HEK293 (cell line): ENCODE measurements around the gene PPP1R10.

Source experiments
- CTCF ChIA-PET: fragments of 350-600 bp; formaldehyde crosslinking; extraction: SDS; loops from one replicate; lab custom pipeline; 2021; ENCODE audit warnings: antibody characterized with exemption; lab: Yijun Ruan, JAX
- POLR2A ChIA-PET: fragments of 300-600 bp; formaldehyde crosslinking; extraction: SDS; loops from one replicate; lab custom pipeline; 2020; ENCODE audit warnings: antibody characterized with exemption, inconsistent platforms; lab: Yijun Ruan, JAX
- H3K27ac ChIP-seq: fragments of 200-500 bp; sonication (Bioruptor generic); 2 replicates; pipeline ENCODE4 v1.5.1; 2014; ENCODE audit warnings: low read depth, low read length, control low read depth, inconsistent platforms; ENCODE audit errors: extremely low read depth
- H3K36me3 ChIP-seq, 2 experiments: fragments of 200-500 bp in 1 of 2; sonication (Bioruptor generic) in 1 of 2; 1 replicate in 1 of 2; 2 replicates in 1 of 2; pipeline ENCODE4 v1.5.1; 2014 to 2017; ENCODE audit warnings: inconsistent platforms in 2 of 2, low read length in 2 of 2; ENCODE audit not compliant: control insufficient read depth in 2 of 2, insufficient read depth in 1 of 2
- H3K4me1 ChIP-seq: fragments of 200-500 bp; sonication (Bioruptor generic); 2 replicates; pipeline ENCODE4 v1.5.1; 2014; ENCODE audit warnings: mild to moderate bottlenecking, low read length, inconsistent platforms; ENCODE audit not compliant: control insufficient read depth, insufficient read depth
- H3K4me3 ChIP-seq: 2 replicates; pipeline ENCODE4 v1.5.1; 2011; ENCODE audit warnings: low read depth, mild to moderate bottlenecking, control low read depth, low read length, moderate library complexity
- H3K9me3 ChIP-seq: fragments of 200-500 bp; sonication (Bioruptor generic); 2 replicates; pipeline ENCODE4 v1.5.1; 2014; ENCODE audit warnings: low read depth, low read length, inconsistent platforms; ENCODE audit not compliant: control insufficient read depth, insufficient read depth
- BCL11B ChIP-seq: fragments of 450-650 bp; formaldehyde crosslinking; IDR thresholded peaks from 2 replicates; pipeline ENCODE4 v1.5.1; 2016; ENCODE audit warnings: low read depth, missing biosample characterization, missing genetic modification characterization
- BCL6B ChIP-seq: fragments of 450-650 bp; formaldehyde crosslinking; IDR thresholded peaks from 2 replicates; pipeline ENCODE4 v1.5.1; 2017; ENCODE audit warnings: missing biosample characterization, missing genetic modification characterization
- GLIS2 ChIP-seq: fragments of 450-650 bp; formaldehyde crosslinking; IDR thresholded peaks from 2 replicates; pipeline ENCODE4 v1.5.1; 2016; ENCODE audit warnings: missing biosample characterization, missing genetic modification characterization
- RBAK ChIP-seq: fragments of 450-650 bp; formaldehyde crosslinking; IDR thresholded peaks from 2 replicates; pipeline ENCODE4 v1.5.1; 2016; ENCODE audit warnings: missing biosample characterization, missing genetic modification characterization
- SCRT1 ChIP-seq: fragments of 450-650 bp; formaldehyde crosslinking; IDR thresholded peaks from 2 replicates; pipeline ENCODE4 v1.5.1; 2016; ENCODE audit warnings: missing biosample characterization, missing genetic modification characterization, borderline replicate concordance
- SP7 ChIP-seq: fragments of 450-650 bp; formaldehyde crosslinking; IDR thresholded peaks from 2 replicates; pipeline ENCODE4 v1.5.1; 2016; ENCODE audit warnings: missing biosample characterization, missing genetic modification characterization
- ZBTB20 ChIP-seq: fragments of 450-650 bp; formaldehyde crosslinking; IDR thresholded peaks from 2 replicates; pipeline ENCODE4 v1.5.1; 2016; ENCODE audit warnings: missing biosample characterization, missing genetic modification characterization
- ZBTB21 ChIP-seq: fragments of 450-650 bp; formaldehyde crosslinking; IDR thresholded peaks from 2 replicates; pipeline ENCODE4 v1.5.1; 2017; ENCODE audit warnings: missing biosample characterization, missing genetic modification characterization
- ZFHX2 ChIP-seq: fragments of 450-650 bp; formaldehyde crosslinking; conservative IDR thresholded peaks from 2 replicates; pipeline ENCODE4 v1.5.1; 2016; ENCODE audit warnings: missing biosample characterization, missing genetic modification characterization
- ZFP3 ChIP-seq: fragments of 450-650 bp; formaldehyde crosslinking; IDR thresholded peaks from 2 replicates; pipeline ENCODE4 v1.5.1; 2016; ENCODE audit warnings: low read depth, missing biosample characterization, missing genetic modification characterization
- ZNF155 ChIP-seq: fragments of 450-650 bp; formaldehyde crosslinking; IDR thresholded peaks from 2 replicates; pipeline ENCODE4 v1.5.1; 2016; ENCODE audit warnings: missing biosample characterization, missing genetic modification characterization
- ZNF169 ChIP-seq: fragments of 450-650 bp; formaldehyde crosslinking; IDR thresholded peaks from 2 replicates; pipeline ENCODE4 v1.5.1; 2016; ENCODE audit warnings: missing biosample characterization, missing genetic modification characterization
- ZNF292 ChIP-seq: fragments of 450-650 bp; formaldehyde crosslinking; IDR thresholded peaks from 2 replicates; pipeline ENCODE4 v1.5.1; 2016; ENCODE audit warnings: low read depth, missing biosample characterization, missing genetic modification characterization, borderline replicate concordance
- ZNF302 ChIP-seq: fragments of 450-650 bp; formaldehyde crosslinking; IDR thresholded peaks from 2 replicates; pipeline ENCODE4 v1.5.1; 2016; ENCODE audit warnings: missing biosample characterization, missing genetic modification characterization, low read depth
- ZNF341 ChIP-seq: fragments of 450-650 bp; formaldehyde crosslinking; IDR thresholded peaks from 2 replicates; pipeline ENCODE4; 2016; ENCODE audit warnings: low read depth, missing biosample characterization, missing genetic modification characterization
- ZNF354C ChIP-seq: fragments of 450-650 bp; formaldehyde crosslinking; IDR thresholded peaks from 2 replicates; pipeline ENCODE4 v1.5.1; 2016; ENCODE audit warnings: missing biosample characterization, missing genetic modification characterization, low read depth, borderline replicate concordance
- ZNF391 ChIP-seq: fragments of 450-650 bp; formaldehyde crosslinking; IDR thresholded peaks from 2 replicates; pipeline ENCODE4 v1.5.1; 2016; ENCODE audit warnings: low read depth, missing biosample characterization, missing genetic modification characterization, borderline replicate concordance
- ZNF416 ChIP-seq: fragments of 450-650 bp; formaldehyde crosslinking; IDR thresholded peaks from 2 replicates; pipeline ENCODE4 v1.5.1; 2016; ENCODE audit warnings: missing biosample characterization, missing genetic modification characterization
- ZNF426 ChIP-seq: fragments of 450-650 bp; formaldehyde crosslinking; IDR thresholded peaks from 2 replicates; pipeline ENCODE4 v1.5.1; 2017; ENCODE audit warnings: missing biosample characterization, missing genetic modification characterization, mild to moderate bottlenecking, inconsistent platforms, moderate library complexity
- ZNF488 ChIP-seq: fragments of 450-650 bp; formaldehyde crosslinking; IDR thresholded peaks from 2 replicates; pipeline ENCODE4 v1.5.1; 2016; ENCODE audit warnings: missing biosample characterization, missing genetic modification characterization
- ZNF561 ChIP-seq: fragments of 450-650 bp; IDR thresholded peaks from 2 replicates; pipeline ENCODE4 v1.5.1; 2018; ENCODE audit warnings: missing biosample characterization, missing genetic modification characterization, borderline replicate concordance
- ZNF585B ChIP-seq: fragments of 450-650 bp; formaldehyde crosslinking; IDR thresholded peaks from 2 replicates; pipeline ENCODE4 v1.5.1; 2016; ENCODE audit warnings: missing biosample characterization, missing genetic modification characterization
- ZNF626 ChIP-seq: fragments of 450-650 bp; sonication (Bioruptor Pico); formaldehyde crosslinking; IDR thresholded peaks from 2 replicates; pipeline ENCODE4 v1.5.1; 2018; ENCODE audit warnings: missing biosample characterization, missing genetic modification characterization, inconsistent platforms
- TF ChIP-seq, protein P1 (sequence below): fragments of 450-650 bp; formaldehyde crosslinking; conservative IDR thresholded peaks from 2 replicates; pipeline ENCODE4 v1.5.1; 2016; ENCODE audit warnings: low read depth, missing biosample characterization, missing genetic modification characterization
- TF ChIP-seq, protein P2 (sequence below): fragments of 450-650 bp; formaldehyde crosslinking; IDR thresholded peaks from 2 replicates; pipeline ENCODE4 v1.5.1; 2016; ENCODE audit warnings: missing biosample characterization, missing genetic modification characterization, low read depth

The PPP1R10 gene

DNA sequence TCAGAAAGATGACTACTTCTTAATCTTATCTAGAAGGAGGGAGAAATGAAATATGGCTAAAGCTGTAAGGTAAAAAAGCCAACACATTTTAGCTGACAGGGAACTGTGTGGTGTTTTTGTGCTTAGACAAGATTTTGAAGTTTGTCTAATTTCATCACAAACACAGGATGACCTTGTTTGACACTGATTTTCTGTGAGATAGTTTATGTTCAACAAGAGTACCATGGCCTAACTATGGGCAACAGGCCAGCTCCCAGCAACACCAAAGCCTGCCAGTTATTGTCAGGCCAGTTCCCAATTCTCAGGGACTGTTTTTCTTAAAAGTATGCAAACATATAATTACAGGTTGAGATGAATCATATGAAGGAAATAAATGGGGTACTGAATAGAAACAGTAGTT is 51.3 kb downstream of the PPP1R10 start:
- CTCF ChIA-PET: interaction anchor here (1.0 to 4.1 kb wide), 7 partner anchors 8 to 156 kb away, joined by 3 to 29 read pairs (median 4); partner anchors contain the start of genes DHX16 and PRR3
- H3K27ac ChIP-seq: no peak overlapping the region
- no peaks in the 10 kb centered on the region for H3K9me3 ChIP-seq
- H3K36me3 ChIP-seq: peaks cover 0 to 25% of the 10 kb centered on the region in 2 experiments; a peak in 1 of 3 replicates
- POLR2A ChIA-PET: interaction anchor here (0.6 to 0.7 kb wide), 3 partner anchors 10 to 151 kb away, joined by 4 to 7 read pairs (median 5); partner anchors contain the start of genes GNL1, MDC1 and PPP1R10
- TF ChIP-seq ZNF341 (tag by site-specific recombination): no peak
- TF ChIP-seq ZNF354C (tag by site-specific recombination): no peak
- TF ChIP-seq SP7 (tag by site-specific recombination): peak; percentile 75; the same call in 1 of the 2 replicates
- no peak for TF ChIP-seq ZNF585B
- no peak for TF ChIP-seq ZNF488 (tag by site-specific recombination)
- no peak overlapping the region for H3K4me3 ChIP-seq
- H3K4me1 ChIP-seq: peaks cover 2% of the 10 kb centered on the region; the same call in 1 of the 2 replicates

DNA sequence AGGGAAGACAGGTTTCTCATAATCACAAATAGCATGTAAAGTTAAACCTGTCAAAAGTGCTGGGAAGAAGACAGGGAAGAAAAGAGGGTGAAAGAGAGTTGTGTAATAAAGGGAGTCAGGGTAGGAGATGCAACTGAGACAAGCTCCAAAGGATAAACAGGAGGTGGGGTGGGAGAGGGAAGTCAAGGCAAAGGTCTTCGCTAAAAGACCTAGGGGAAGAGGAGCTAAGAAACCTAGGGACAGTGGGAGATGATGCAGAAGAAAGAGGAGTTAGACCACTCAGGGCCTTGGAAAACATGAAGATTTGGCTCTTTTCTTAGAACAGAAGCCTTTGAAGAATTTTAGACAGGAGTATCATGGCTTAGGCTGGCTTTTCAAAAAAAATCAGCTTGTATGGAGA is 52.9 kb downstream of the PPP1R10 start:
- POLR2A ChIA-PET: interaction anchor here (0.6 to 1.3 kb wide), 4 partner anchors 19 to 51 kb away, joined by 3 to 8 read pairs (median 4); no protein-coding TSS in a partner anchor
- CTCF ChIA-PET: interaction anchor here (0.8 to 4.1 kb wide), 3 partner anchors 13 to 23 kb away, joined by 3 to 29 read pairs (median 16); no protein-coding TSS in a partner anchor

More for the DNA sequence above, 52.9 kb downstream of the PPP1R10 start:
- Histone ChIP-seq H3K36me3 (peaks cover 2 to 29% of the 10 kb centered on the region in 2 experiments; a peak in 2 of 3 replicates), H3K9me3 (no peaks in the 10 kb centered on the region), H3K4me1 (no peaks in the 10 kb centered on the region), H3K4me3 (no peak overlapping the region), H3K27ac (0 out of 2 replicates have a peak overlapping the region, but pooled peaks have one; percentile 7)
- no peak for TF ChIP-seq ZFP3 (tag by site-specific recombination)
- TF ChIP-seq ZFHX2 (tag by site-specific recombination): no peak
- TF ChIP-seq ZNF391 (tag by site-specific recombination): no peak
- TF ChIP-seq, protein P1, sequence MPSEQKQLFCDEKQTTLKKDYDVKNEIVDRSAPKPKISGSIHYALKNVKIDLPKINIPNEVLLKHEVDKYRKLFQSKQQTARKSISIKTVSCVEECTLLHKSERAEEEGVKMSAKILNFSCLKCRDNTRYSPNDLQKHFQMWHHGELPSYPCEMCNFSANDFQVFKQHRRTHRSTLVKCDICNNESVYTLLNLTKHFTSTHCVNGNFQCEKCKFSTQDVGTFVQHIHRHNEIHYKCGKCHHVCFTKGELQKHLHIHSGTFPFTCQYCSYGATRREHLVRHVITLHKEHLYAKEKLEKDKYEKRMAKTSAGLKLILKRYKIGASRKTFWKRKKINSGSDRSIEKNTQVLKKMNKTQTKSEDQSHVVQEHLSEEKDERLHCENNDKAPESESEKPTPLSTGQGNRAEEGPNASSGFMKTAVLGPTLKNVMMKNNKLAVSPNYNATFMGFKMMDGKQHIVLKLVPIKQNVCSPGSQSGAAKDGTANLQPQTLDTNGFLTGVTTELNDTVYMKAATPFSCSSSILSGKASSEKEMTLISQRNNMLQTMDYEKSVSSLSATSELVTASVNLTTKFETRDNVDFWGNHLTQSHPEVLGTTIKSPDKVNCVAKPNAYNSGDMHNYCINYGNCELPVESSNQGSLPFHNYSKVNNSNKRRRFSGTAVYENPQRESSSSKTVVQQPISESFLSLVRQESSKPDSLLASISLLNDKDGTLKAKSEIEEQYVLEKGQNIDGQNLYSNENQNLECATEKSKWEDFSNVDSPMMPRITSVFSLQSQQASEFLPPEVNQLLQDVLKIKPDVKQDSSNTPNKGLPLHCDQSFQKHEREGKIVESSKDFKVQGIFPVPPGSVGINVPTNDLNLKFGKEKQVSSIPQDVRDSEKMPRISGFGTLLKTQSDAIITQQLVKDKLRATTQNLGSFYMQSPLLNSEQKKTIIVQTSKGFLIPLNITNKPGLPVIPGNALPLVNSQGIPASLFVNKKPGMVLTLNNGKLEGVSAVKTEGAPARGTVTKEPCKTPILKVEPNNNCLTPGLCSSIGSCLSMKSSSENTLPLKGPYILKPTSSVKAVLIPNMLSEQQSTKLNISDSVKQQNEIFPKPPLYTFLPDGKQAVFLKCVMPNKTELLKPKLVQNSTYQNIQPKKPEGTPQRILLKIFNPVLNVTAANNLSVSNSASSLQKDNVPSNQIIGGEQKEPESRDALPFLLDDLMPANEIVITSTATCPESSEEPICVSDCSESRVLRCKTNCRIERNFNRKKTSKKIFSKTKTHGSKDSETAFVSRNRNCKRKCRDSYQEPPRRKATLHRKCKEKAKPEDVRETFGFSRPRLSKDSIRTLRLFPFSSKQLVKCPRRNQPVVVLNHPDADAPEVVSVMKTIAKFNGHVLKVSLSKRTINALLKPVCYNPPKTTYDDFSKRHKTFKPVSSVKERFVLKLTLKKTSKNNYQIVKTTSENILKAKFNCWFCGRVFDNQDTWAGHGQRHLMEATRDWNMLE (tag by site-specific recombination): no peak
- TF ChIP-seq SCRT1 (tag by site-specific recombination): no peak
- no peak for TF ChIP-seq ZNF626
- TF ChIP-seq, protein P2, sequence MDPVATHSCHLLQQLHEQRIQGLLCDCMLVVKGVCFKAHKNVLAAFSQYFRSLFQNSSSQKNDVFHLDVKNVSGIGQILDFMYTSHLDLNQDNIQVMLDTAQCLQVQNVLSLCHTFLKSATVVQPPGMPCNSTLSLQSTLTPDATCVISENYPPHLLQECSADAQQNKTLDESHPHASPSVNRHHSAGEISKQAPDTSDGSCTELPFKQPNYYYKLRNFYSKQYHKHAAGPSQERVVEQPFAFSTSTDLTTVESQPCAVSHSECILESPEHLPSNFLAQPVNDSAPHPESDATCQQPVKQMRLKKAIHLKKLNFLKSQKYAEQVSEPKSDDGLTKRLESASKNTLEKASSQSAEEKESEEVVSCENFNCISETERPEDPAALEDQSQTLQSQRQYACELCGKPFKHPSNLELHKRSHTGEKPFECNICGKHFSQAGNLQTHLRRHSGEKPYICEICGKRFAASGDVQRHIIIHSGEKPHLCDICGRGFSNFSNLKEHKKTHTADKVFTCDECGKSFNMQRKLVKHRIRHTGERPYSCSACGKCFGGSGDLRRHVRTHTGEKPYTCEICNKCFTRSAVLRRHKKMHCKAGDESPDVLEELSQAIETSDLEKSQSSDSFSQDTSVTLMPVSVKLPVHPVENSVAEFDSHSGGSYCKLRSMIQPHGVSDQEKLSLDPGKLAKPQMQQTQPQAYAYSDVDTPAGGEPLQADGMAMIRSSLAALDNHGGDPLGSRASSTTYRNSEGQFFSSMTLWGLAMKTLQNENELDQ (tag by site-specific recombination): no peak
- no peak for TF ChIP-seq BCL6B (tag by site-specific recombination)
- TF ChIP-seq ZNF426 (tag by site-specific recombination): no peak
- TF ChIP-seq ZBTB21 (tag by site-specific recombination): no peak
- no peak for TF ChIP-seq RBAK (tag by site-specific recombination)
- TF ChIP-seq ZNF292: no peak
- no peak for TF ChIP-seq ZNF169
- TF ChIP-seq GLIS2 (tag by site-specific recombination): no peak
- no peak for TF ChIP-seq ZNF561 (tag by site-specific recombination)
- TF ChIP-seq BCL11B: no peak
- no peak for TF ChIP-seq ZNF416 (tag by site-specific recombination)
- no peak for TF ChIP-seq ZBTB20 (tag by site-specific recombination)
- no peak for TF ChIP-seq ZNF302 (tag by site-specific recombination)
- no peak for TF ChIP-seq ZNF155
